Stimulated activated CD4-positive, alpha-beta T cell treated with anti-CD3 and anti-CD28 coated beads, TNF-alpha, amount 100 ng/mL, for 1 hour (primary cell): ENCODE data around the gene MAP6.

Experiments used
- DNase-seq, 3 donors: peaks; one replicate each; pipeline ENCODE4 v3.0.0-alpha.2; 2020; ENCODE audit warnings: low read depth in 3 of 3, low spot score in 1 of 3

The MAP6 gene

GRCh38 chr11:75632450-75632849 lies 36.4 kb downstream of the MAP6 start:
- DNase-seq = no peak

GRCh38 chr11:75631086-75631730 lies 37.6 kb downstream of the MAP6 start:
- no peak for DNase-seq

- DNase-seq = no peak
These were observed 40.8 kb downstream of the MAP6 start for GRCh38 chr11:75627906-75628668.

GRCh38 chr11:75626889-75627529 lies 41.8 kb downstream of the MAP6 start:
- DNase-seq = no peak

GRCh38 chr11:75625991-75626888 lies 42.6 kb downstream of the MAP6 start:
- no peak for DNase-seq

GRCh38 chr11:75625021-75625420 lies 43.8 kb downstream of the MAP6 start:
- DNase-seq = no peak

- no peak for DNase-seq
These were observed 52.6 kb downstream of the MAP6 start for GRCh38 chr11:75616281-75616680.

GRCh38 chr11:75615751-75616150 lies 53.1 kb downstream of the MAP6 start:
- no peak for DNase-seq

GRCh38 chr11:75611823-75612222 lies 57.0 kb downstream of the MAP6 start:
- no peak for DNase-seq

GRCh38 chr11:75606099-75606498 lies 62.7 kb downstream of the MAP6 start:
- no peak for DNase-seq

GRCh38 chr11:75603791-75604736 lies 64.8 kb downstream of the MAP6 start:
- DNase-seq = no peak

- no peak for DNase-seq
These were observed 65.9 kb downstream of the MAP6 start for GRCh38 chr11:75602951-75603350.

- DNase-seq = no peak
These were observed 67.3 kb downstream of the MAP6 start for GRCh38 chr11:75601494-75601893.

GRCh38 chr11:75600356-75600755 lies 68.5 kb downstream of the MAP6 start:
- DNase-seq = no peak

- DNase-seq = no peak
These were observed 69.9 kb downstream of the MAP6 start for GRCh38 chr11:75598900-75599299.

GRCh38 chr11:75598264-75598663 lies 70.6 kb downstream of the MAP6 start:
- no peak for DNase-seq

- no peak for DNase-seq
These were observed 71.2 kb downstream of the MAP6 start for GRCh38 chr11:75597636-75598035.

GRCh38 chr11:75596914-75597313 lies 71.9 kb downstream of the MAP6 start:
- DNase-seq = no peak

GRCh38 chr11:75595429-75595828 lies 73.4 kb downstream of the MAP6 start:
- DNase-seq = no peak

- no peak for DNase-seq
These were observed 74.6 kb downstream of the MAP6 start for GRCh38 chr11:75594211-75594610.
